ENCODE data around the gene ABLIM2. TPM values are rescaled to one million over a fixed set of nuclear protein-coding genes. Genes with fewer than 3 reads are reported as not detected.

Gene ABLIM2
- total and polyA plus RNA-seq, 10 of the 15 experiments (the other 5 are each of a cell fraction or from before 2014, with no cell fraction given), result 0.03 to 0.15 (median 0.05) TPM; not detected in 7

DNA sequence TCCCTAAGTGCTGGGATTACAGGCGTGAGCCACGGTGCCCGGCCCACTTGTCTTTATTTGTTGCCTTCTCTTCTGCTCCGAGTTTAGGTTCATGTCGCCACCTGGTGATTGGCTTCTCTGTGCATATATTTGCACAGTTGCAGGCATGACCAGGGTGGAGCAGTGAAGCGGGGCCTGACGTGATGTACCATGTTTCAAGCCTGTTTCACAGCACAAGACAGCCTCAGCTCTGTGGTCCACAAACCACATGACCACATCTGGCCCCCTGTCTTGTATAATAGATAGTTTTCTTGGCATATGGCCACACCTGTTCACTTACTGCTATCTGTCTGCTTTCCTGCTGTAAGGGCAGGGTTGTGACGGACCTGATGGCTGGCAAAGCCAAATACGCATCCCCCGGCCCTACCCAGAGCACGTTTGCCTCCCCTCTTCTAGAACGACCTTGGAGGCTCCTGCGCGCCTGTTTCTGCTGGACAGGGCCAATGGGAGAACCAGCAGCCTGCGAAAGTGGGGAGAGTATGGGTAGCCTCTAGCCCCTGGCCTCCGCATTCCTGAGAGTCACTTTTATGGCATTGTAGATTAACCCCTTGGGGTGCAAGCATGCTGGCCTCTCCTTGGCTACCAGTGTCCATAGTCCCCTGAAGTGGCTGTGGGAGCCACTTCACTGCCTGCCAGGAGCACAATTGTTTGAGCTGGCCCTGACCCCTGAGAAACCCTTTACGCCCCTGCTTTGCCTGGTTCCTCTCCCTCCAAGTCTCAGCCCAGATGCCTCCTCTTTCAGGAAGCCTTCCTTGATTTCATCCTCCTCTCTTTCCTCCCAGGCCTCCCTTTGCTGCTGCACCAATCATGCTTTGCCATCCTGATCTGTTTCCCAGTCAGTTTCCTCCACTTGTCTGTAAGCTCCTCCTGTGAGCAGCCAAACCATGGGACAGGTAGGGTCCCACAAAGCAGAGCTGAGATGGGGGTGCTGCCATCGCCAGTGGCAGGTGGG lies 34.4 kb upstream of the ABLIM2 start (continued):
- TF ChIP-seq, protein P1, sequence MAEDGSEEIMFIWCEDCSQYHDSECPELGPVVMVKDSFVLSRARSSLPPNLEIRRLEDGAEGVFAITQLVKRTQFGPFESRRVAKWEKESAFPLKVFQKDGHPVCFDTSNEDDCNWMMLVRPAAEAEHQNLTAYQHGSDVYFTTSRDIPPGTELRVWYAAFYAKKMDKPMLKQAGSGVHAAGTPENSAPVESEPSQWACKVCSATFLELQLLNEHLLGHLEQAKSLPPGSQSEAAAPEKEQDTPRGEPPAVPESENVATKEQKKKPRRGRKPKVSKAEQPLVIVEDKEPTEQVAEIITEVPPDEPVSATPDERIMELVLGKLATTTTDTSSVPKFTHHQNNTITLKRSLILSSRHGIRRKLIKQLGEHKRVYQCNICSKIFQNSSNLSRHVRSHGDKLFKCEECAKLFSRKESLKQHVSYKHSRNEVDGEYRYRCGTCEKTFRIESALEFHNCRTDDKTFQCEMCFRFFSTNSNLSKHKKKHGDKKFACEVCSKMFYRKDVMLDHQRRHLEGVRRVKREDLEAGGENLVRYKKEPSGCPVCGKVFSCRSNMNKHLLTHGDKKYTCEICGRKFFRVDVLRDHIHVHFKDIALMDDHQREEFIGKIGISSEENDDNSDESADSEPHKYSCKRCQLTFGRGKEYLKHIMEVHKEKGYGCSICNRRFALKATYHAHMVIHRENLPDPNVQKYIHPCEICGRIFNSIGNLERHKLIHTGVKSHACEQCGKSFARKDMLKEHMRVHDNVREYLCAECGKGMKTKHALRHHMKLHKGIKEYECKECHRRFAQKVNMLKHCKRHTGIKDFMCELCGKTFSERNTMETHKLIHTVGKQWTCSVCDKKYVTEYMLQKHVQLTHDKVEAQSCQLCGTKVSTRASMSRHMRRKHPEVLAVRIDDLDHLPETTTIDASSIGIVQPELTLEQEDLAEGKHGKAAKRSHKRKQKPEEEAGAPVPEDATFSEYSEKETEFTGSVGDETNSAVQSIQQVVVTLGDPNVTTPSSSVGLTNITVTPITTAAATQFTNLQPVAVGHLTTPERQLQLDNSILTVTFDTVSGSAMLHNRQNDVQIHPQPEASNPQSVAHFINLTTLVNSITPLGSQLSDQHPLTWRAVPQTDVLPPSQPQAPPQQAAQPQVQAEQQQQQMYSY (CRISPR knock-in tag; IDR thresholded peaks at IDR 0.05), result no peak
- TF ChIP-seq GABPA (IDR thresholded peaks at IDR 0.05; ENCODE audit: low read depth) (no peak), CREB1 (IDR thresholded peaks at IDR 0.05; ENCODE audit: low read depth) (no peak), TCF12 (IDR thresholded peaks at IDR 0.05; ENCODE audit: low read depth, low read length) (no peak), MTA2 (IDR thresholded peaks at IDR 0.05; ENCODE audit: low read depth) (peak; percentile 63; the same call in 1 of the 2 replicates), CHD2 (IDR thresholded peaks at IDR 0.05; ENCODE audit: borderline replicate concordance, low read depth, low read length) (0 out of 2 replicates have a peak, but pooled peaks have one; percentile 16), RFX5 (IDR thresholded peaks at IDR 0.05; ENCODE audit: low read depth, low read length) (no peak), KAT2A (conservative IDR thresholded peaks at IDR 0.05; ENCODE audit: control insufficient read depth, low read depth, low read length) (no peak), IRF4 (IDR thresholded peaks at IDR 0.05; ENCODE audit: low read depth, low read length) (no peak), ZNF384 (IDR thresholded peaks at IDR 0.05; ENCODE audit: borderline replicate concordance, low read depth, low read length) (no peak), ZBED1 (IDR thresholded peaks at IDR 0.05; ENCODE audit: borderline replicate concordance) (no peak), SUZ12 (IDR thresholded peaks at IDR 0.05; ENCODE audit: unreplicated experiment) (no peak)
- TF ChIP-seq, protein P2, sequence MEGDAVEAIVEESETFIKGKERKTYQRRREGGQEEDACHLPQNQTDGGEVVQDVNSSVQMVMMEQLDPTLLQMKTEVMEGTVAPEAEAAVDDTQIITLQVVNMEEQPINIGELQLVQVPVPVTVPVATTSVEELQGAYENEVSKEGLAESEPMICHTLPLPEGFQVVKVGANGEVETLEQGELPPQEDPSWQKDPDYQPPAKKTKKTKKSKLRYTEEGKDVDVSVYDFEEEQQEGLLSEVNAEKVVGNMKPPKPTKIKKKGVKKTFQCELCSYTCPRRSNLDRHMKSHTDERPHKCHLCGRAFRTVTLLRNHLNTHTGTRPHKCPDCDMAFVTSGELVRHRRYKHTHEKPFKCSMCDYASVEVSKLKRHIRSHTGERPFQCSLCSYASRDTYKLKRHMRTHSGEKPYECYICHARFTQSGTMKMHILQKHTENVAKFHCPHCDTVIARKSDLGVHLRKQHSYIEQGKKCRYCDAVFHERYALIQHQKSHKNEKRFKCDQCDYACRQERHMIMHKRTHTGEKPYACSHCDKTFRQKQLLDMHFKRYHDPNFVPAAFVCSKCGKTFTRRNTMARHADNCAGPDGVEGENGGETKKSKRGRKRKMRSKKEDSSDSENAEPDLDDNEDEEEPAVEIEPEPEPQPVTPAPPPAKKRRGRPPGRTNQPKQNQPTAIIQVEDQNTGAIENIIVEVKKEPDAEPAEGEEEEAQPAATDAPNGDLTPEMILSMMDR (IDR thresholded peaks at IDR 0.05 in 2 of 3, conservative IDR thresholded peaks at IDR 0.05 in 1 of 3; ENCODE audit: control insufficient read depth in 2 of 3, extremely low read depth in 1 of 3, insufficient read depth in 1 of 3, low read depth in 3 of 3, low read length in 3 of 3), result peak; percentile 37 to 72 (median 48); a peak in 5 of 6 replicates
- TF ChIP-seq, protein P3, sequence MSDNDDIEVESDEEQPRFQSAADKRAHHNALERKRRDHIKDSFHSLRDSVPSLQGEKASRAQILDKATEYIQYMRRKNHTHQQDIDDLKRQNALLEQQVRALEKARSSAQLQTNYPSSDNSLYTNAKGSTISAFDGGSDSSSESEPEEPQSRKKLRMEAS (IDR thresholded peaks at IDR 0.05; ENCODE audit: low read depth, low read length), result no peak
- TF ChIP-seq, protein P4, sequence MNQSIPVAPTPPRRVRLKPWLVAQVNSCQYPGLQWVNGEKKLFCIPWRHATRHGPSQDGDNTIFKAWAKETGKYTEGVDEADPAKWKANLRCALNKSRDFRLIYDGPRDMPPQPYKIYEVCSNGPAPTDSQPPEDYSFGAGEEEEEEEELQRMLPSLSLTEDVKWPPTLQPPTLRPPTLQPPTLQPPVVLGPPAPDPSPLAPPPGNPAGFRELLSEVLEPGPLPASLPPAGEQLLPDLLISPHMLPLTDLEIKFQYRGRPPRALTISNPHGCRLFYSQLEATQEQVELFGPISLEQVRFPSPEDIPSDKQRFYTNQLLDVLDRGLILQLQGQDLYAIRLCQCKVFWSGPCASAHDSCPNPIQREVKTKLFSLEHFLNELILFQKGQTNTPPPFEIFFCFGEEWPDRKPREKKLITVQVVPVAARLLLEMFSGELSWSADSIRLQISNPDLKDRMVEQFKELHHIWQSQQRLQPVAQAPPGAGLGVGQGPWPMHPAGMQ (IDR thresholded peaks at IDR 0.05; ENCODE audit: borderline replicate concordance), result no peak
- TF ChIP-seq, protein P5, sequence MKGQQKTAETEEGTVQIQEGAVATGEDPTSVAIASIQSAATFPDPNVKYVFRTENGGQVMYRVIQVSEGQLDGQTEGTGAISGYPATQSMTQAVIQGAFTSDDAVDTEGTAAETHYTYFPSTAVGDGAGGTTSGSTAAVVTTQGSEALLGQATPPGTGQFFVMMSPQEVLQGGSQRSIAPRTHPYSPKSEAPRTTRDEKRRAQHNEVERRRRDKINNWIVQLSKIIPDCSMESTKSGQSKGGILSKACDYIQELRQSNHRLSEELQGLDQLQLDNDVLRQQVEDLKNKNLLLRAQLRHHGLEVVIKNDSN (IDR thresholded peaks at IDR 0.05; ENCODE audit: borderline replicate concordance, extremely low read length, insufficient read depth, low read depth, low read length), result no peak
- TF ChIP-seq, protein P6, sequence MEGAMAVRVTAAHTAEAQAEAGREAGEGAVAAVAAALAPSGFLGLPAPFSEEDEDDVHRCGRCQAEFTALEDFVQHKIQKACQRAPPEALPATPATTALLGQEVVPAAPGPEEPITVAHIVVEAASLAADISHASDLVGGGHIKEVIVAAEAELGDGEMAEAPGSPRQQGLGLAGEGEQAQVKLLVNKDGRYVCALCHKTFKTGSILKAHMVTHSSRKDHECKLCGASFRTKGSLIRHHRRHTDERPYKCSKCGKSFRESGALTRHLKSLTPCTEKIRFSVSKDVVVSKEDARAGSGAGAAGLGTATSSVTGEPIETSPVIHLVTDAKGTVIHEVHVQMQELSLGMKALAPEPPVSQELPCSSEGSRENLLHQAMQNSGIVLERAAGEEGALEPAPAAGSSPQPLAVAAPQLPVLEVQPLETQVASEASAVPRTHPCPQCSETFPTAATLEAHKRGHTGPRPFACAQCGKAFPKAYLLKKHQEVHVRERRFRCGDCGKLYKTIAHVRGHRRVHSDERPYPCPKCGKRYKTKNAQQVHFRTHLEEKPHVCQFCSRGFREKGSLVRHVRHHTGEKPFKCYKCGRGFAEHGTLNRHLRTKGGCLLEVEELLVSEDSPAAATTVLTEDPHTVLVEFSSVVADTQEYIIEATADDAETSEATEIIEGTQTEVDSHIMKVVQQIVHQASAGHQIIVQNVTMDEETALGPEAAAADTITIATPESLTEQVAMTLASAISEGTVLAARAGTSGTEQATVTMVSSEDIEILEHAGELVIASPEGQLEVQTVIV (IDR thresholded peaks at IDR 0.05; ENCODE audit: borderline replicate concordance, partially characterized antibody), result no peak
